ENCODE results near the gene RPAP3. TPM values are rescaled to one million over a fixed set of nuclear protein-coding genes. Genes with fewer than 3 reads are reported as not detected.
A peak's percentile ranks its signal among the peaks of the same experiment; 100 is the strongest.

RPAP3 gene
- total RNA-seq, 2 donors from 2014 or later = 15.0 to 26.5 TPM

DNA sequence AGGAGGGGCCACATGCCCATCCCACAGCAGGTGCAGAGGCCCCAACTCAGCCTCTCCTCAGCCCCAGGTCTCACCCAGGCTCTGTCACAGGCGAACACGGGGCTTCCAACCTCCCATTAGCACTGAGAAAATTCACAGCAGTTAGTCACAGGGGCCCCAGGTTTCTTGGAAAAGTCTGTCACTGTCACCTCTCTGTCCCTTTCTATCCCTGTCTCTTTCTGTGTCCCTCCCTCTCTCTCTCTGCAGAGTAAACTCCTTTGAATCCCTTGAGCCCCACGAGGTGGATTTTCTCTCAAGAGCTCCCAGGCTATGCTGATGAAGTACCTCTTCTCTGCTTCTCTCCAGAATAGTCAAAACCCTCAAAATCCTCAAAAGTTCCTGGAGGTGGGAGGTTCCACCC is 33.5 kb upstream of the RPAP3 start:
- Histone ChIP-seq H3K4me3 (no peak overlapping the region), H3K4me1 (replicated peaks) (no peaks in the 10 kb centered on the region), H3K27ac (no peak overlapping the region), H3K27me3 (replicated peaks; ENCODE audit: insufficient read depth) (no peaks in the 10 kb centered on the region), H3K9me3 (no peaks in the 10 kb centered on the region), H3K36me3 (no peaks in the 10 kb centered on the region)
- no peak for DNase-seq (ENCODE audit: low spot score)
- WGBS = 74% methylated on average over 3 of the region's 3 CpGs
- no peak for TF ChIP-seq POLR2AphosphoS5 (IDR thresholded peaks at IDR 0.05)
- TF ChIP-seq CTCF (IDR thresholded peaks at IDR 0.05) = no peak
- no peak for TF ChIP-seq POLR2A (IDR thresholded peaks at IDR 0.05)
- intact Hi-C loops (cut with DNase I) = no loop called here

DNA sequence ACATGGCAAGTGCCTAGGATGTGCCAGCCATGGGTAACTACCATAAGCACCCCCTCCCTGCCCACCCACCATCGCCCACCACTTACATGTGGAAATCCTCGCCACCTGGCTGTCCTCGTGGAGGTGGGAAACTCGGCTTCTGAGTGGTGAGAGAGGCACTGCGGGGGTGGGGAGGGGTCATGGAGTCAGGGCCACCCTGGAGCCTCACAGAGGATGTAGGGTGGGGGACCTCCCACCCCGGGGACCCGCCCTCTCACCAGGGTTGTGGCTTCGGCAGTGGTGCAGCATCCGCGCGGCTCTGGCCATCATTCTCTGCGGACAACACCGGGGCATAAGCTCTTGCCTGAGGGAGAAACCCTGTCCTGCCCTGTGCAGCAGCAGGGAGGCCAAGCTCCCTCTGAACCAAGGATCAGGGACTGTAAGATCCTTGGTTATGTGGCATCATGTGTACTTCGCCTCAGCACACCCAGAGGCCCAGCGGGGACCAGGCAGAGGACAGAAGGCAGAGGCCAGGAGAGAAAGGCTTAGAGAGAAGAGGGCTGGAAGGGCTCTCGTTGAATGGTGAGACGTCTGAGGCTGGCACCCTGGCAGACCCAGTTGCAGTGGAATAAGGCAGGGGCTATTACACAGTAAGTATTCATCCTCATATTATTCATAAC is 32.2 kb upstream of the RPAP3 start:
- no peak overlapping the region for H3K4me3 ChIP-seq
- H3K36me3 ChIP-seq = no peaks in the 10 kb centered on the region
- no peak for TF ChIP-seq CTCF (IDR thresholded peaks at IDR 0.05)
- TF ChIP-seq POLR2AphosphoS5 (IDR thresholded peaks at IDR 0.05) = no peak
- TF ChIP-seq POLR2A (IDR thresholded peaks at IDR 0.05) = no peak
- no peaks in the 10 kb centered on the region for H3K4me1 ChIP-seq (replicated peaks)
- DNase-seq (ENCODE audit: low spot score) = no peak
- WGBS = 88% methylated on average over 15 of the region's 17 CpGs
- no peaks in the 10 kb centered on the region for H3K27me3 ChIP-seq (replicated peaks; ENCODE audit: insufficient read depth)
- H3K27ac ChIP-seq = peak overlapping the region; percentile 41 to 66
- intact Hi-C loops (cut with DNase I) = loop anchor here (2.0 kb wide), 1 partner anchor 21 kb away; no protein-coding TSS in a partner anchor
- H3K9me3 ChIP-seq = no peaks in the 10 kb centered on the region

GRCh38 chr12:47736877-47737676 is 31.2 kb upstream of the RPAP3 start:
- Histone ChIP-seq H3K4me3 (no peak overlapping the region), H3K36me3 (no peaks in the 10 kb centered on the region), H3K27me3 (replicated peaks; ENCODE audit: insufficient read depth) (no peaks in the 10 kb centered on the region), H3K9me3 (no peaks in the 10 kb centered on the region), H3K4me1 (replicated peaks) (no peaks in the 10 kb centered on the region), H3K27ac (peak overlapping the region; percentile 41 to 66)
- TF ChIP-seq POLR2AphosphoS5 (IDR thresholded peaks at IDR 0.05) = peak; percentile 14
- no peak for TF ChIP-seq CTCF (IDR thresholded peaks at IDR 0.05)
- intact Hi-C loops (cut with DNase I) = loop anchor here (2.0 kb wide), 1 partner anchor 20 kb away; no protein-coding TSS in a partner anchor
- 44% methylated on average over 19 of the region's 19 CpGs for WGBS
- peak; percentile 37 for DNase-seq (ENCODE audit: low spot score)

DNA sequence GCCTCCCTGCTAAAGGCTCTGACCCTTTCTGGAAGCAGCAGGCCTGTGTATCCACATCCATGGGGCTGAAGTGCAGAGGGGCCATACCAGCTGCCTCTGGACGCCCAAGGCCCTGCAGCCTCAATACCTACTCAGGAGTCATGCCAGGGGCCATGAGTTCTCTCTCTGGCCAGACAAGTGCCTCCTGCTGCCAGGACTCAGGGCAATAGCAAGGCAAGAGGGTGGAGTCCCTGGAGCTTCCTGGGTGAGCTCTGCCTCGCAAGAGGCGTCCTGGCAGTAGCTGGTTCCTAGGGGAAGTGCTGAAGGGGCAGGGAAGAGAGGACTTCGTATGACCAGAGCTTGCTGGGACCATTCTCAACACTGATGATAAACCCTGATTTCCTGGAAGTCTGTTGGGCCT is 30.4 kb upstream of the RPAP3 start:
- Histone ChIP-seq H3K27me3 (replicated peaks; ENCODE audit: insufficient read depth) (no peaks in the 10 kb centered on the region), H3K9me3 (no peaks in the 10 kb centered on the region), H3K4me1 (replicated peaks) (no peaks in the 10 kb centered on the region), H3K4me3 (no peak overlapping the region), H3K27ac (peak overlapping the region; percentile 32 to 66), H3K36me3 (no peaks in the 10 kb centered on the region)
- WGBS = 83% methylated on average over 4 of the region's 4 CpGs
- TF ChIP-seq CTCF (IDR thresholded peaks at IDR 0.05) = no peak
- no peak for TF ChIP-seq POLR2A (IDR thresholded peaks at IDR 0.05)
- TF ChIP-seq POLR2AphosphoS5 (IDR thresholded peaks at IDR 0.05) = no peak
- DNase-seq (ENCODE audit: low spot score) = no peak
- intact Hi-C loops (cut with DNase I) = loop anchor here (2.0 kb wide), 1 partner anchor 19 kb away; no protein-coding TSS in a partner anchor
